ENCODE results near the gene MGAT4B. TPM values are rescaled to one million over a fixed set of nuclear protein-coding genes. Genes with fewer than 3 reads are reported as not detected.
A peak's percentile ranks its signal among the peaks of the same experiment; 100 is the strongest.
"Not testable (repeated sequence)": the region's sequence is repeated elsewhere in the genome, so short reads cannot be mapped to it uniquely, and the experiment has no call there.

Gene MGAT4B
- total RNA-seq, 8 experiments from 2014 or later = 37.5 to 115 (median 64.5) TPM

DNA sequence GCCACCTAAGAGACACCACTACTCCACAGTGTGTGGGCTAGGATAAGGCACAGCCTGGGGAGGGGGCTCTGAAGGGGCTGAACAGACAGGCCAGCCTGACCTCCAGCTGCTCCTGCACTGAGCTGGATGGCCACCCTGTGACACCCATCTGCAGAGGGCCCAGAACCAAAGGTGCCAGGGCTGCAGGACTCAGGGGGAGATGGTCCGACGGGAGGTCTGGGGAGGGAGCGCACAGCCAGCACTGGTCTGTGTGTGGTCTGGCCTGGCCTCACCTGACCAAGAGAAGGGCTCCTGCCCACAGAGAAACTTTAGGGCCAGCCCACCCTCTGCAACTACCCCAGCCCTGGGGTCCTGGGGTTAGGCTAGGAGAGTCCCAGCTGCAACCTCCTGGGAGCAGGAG, 12.1 kb downstream of the MGAT4B start:
- ATAC-seq (replicated peaks in 6 of 8) = no peak
- Histone ChIP-seq H3K27ac (no peak overlapping the region), H3K4me1 (replicated peaks in 1 of 2) (peaks cover 3 to 5% of the 10 kb centered on the region in 2 donors), H3K4me3 (no peak overlapping the region)
- 78 to 100% methylated on average over 1 to 3 of the region's 3 CpGs; no CpG with 5 or more reads in 8 of the 10 experiments for WGBS, 10 experiments
- in situ Hi-C loops (cut with MboI; ENCODE audit: low pct_unique_long_range_greater_than_20kb in 2 of 9, low sequenced_read_pairs in 9 of 9, unreplicated experiment in 9 of 9) = no loop called here

GRCh38 chr5:179794171-179794570, 12.5 kb downstream of the MGAT4B start:
- no CpG with 5 or more reads among the region's 3 CpGs for WGBS, 10 experiments
- Histone ChIP-seq H3K4me3 (no peak overlapping the region), H3K4me1 (replicated peaks in 1 of 2) (peaks cover 3 to 5% of the 10 kb centered on the region in 2 donors), H3K27ac (no peak overlapping the region)
- ATAC-seq (replicated peaks in 6 of 8) = no peak
- in situ Hi-C loops (cut with MboI; ENCODE audit: low pct_unique_long_range_greater_than_20kb in 2 of 9, low sequenced_read_pairs in 9 of 9, unreplicated experiment in 9 of 9) = no loop called here

GRCh38 chr5:179793468-179794139, 13.1 kb downstream of the MGAT4B start, which contains the start of gene LTC4S:
Gene LTC4S, plus strand, starts transcription at chr5:179793986. Its CDS starts 95 bp downstream, at chr5:179794081.
- no peak within 1 kb of the TSS for H3K4me3 ChIP-seq

DNA sequence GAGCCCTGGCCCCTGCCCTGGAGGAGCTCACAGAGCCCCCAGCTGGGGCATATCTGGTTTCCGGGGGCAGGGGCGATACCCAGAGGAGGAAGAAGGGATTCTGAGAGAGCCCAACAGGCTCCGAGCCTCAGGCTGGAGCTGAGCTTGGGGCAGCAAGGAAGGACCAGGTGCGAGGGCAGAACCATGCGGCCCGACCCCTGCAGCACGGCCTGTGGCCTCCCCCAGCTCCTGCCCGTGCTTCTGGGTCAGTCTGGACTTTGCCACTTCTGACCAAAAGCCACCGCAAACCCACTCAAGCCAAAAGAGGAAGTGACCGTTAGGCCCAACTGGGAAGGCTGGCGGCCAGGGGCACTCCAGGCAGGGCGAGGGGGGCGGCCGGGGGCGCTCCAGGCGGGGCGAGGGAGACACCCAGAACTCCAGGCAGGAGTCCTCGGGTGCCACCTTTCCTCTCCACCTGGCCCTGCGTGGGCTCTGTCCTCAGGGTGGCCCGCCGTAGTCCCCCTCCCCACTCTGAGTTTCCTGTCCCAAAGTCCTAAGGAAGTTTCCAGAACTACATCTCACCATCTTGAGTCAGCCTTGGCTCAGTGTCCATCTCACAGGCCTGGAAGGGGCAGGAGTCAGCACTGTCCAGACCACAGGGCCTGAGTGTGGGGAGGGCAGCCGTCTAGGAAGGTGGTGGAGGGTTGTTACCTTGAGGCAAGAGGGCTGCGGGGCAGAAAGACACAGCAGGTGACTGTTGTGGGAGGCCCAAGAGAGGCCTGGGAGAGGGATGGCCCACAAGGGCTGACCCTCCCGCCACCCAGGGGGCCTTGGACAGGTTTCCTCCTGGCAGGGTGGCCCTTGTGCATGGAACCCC, 13.8 kb downstream of the MGAT4B start:
- H3K27ac ChIP-seq = no peak overlapping the region
- WGBS, 10 experiments = 92 to 100% methylated on average over 1 to 5 of the region's 24 CpGs; no CpG with 5 or more reads in 8 of the 10 experiments
- no peak overlapping the region for H3K4me3 ChIP-seq
- in situ Hi-C loops (cut with MboI; ENCODE audit: low pct_unique_long_range_greater_than_20kb in 2 of 9, low sequenced_read_pairs in 9 of 9, unreplicated experiment in 9 of 9) = no loop called here
- H3K4me1 ChIP-seq (replicated peaks in 1 of 2) = peaks cover 3 to 5% of the 10 kb centered on the region in 2 donors
- no peak for ATAC-seq (replicated peaks in 6 of 8)

More at GRCh38 chr5:179793468-179794139, 13.1 kb downstream of the MGAT4B start, which contains the start of gene LTC4S:
- H3K27ac ChIP-seq = no peak within 1 kb of the TSS
- in situ Hi-C loops (cut with MboI; ENCODE audit: low pct_unique_long_range_greater_than_20kb in 2 of 9, low sequenced_read_pairs in 9 of 9, unreplicated experiment in 9 of 9) = no loop called here
- peaks cover 3 to 5% of the 10 kb centered on the region in 2 donors for H3K4me1 ChIP-seq (replicated peaks in 1 of 2)
- 40 to 80% (median 60%) methylated on average over 1 to 2 of the region's 19 CpGs; no CpG with 5 or more reads in 7 of the 10 experiments for WGBS, 10 experiments
- peak in 2 of 8 experiments; percentile 5 to 8 for ATAC-seq (replicated peaks in 6 of 8)

DNA sequence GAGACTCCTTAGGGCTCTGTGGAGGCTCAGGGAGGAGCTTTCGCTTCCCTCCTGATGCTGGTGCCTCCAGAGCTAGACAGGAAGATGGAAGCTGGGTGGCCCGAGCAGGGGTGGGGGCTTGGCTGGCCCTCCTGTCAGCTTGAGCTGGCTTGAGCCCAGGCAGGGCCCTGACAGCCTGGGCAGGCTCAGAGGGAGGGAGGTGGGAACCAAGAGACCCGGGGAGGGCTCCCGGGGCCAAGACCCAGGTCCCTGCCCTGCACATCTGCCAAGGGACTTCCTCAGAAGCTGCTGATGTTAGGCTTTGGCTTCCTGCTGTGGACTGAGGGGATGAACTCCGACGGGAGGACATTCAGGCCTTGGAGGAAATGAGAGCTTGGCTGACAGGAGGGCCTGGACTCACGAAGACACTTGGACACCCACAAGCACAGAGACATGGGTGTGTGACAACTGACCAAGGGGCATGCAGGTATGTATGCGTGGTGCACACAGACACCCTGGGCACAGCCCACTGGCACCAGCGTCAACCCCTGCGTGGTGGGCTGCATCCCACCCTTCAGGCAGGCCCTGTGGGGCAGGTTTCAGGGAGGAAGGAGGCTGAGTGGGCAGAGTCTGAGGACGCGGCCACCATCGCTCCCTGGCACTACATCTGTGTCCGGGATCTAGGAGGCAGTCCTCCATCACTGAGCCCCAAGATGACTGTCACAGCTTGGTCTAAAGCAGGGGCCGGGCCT, 14.6 kb downstream of the MGAT4B start:
- no peak for ATAC-seq (replicated peaks in 6 of 8)
- WGBS, 10 experiments = 20 to 100% (median 80%) methylated on average over 1 to 10 of the region's 15 CpGs; no CpG with 5 or more reads in 5 of the 10 experiments
- H3K4me3 ChIP-seq = no peak overlapping the region
- H3K4me1 ChIP-seq (replicated peaks in 1 of 2) = peaks cover 3 to 5% of the 10 kb centered on the region in 2 donors
- in situ Hi-C loops (cut with MboI; ENCODE audit: low pct_unique_long_range_greater_than_20kb in 2 of 9, low sequenced_read_pairs in 9 of 9, unreplicated experiment in 9 of 9) = no loop called here
- H3K27ac ChIP-seq = no peak overlapping the region

DNA sequence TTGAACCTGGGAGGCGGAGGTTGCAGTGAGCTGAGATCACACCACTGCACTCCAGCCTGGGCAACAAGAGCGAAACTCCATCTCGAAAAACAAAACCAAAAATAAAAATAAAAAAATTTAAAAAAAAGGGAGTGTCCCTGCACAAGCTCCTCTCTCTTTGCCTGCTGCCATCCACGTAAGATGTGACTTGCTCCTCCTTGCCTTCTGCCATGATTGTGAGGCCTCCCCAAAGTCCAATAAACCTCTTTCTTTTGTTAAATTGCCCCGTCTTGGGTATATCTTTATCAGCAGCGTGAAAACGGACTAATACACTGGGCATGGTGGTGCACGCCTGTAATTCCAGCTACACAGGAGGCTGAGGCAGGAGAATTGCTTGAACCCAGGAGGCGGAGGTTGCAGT, 17.4 kb downstream of the MGAT4B start:
- WGBS, 10 experiments = 60 to 100% (median 100%) methylated on average over 1 to 3 of the region's 9 CpGs; no CpG with 5 or more reads in 4 of the 10 experiments
- H3K4me1 ChIP-seq (replicated peaks in 1 of 2); H3K27ac ChIP-seq; ATAC-seq (replicated peaks in 6 of 8); H3K4me3 ChIP-seq; in situ Hi-C loops (cut with MboI; ENCODE audit: low pct_unique_long_range_greater_than_20kb in 2 of 9, low sequenced_read_pairs in 9 of 9, unreplicated experiment in 9 of 9): not testable (repeated sequence)

GRCh38 chr5:179788193-179788854, 18.3 kb downstream of the MGAT4B start:
- Histone ChIP-seq H3K4me1 (replicated peaks in 1 of 2) (no peaks in the 10 kb centered on the region), H3K27ac (no peak overlapping the region), H3K4me3 (no peak overlapping the region)
- 62 to 100% (median 94%) methylated on average over 1 to 6 of the region's 7 CpGs; no CpG with 5 or more reads in 3 of the 10 experiments for WGBS, 10 experiments
- ATAC-seq (replicated peaks in 6 of 8) = no peak
- in situ Hi-C loops (cut with MboI; ENCODE audit: low pct_unique_long_range_greater_than_20kb in 2 of 9, low sequenced_read_pairs in 9 of 9, unreplicated experiment in 9 of 9) = no loop called here

DNA sequence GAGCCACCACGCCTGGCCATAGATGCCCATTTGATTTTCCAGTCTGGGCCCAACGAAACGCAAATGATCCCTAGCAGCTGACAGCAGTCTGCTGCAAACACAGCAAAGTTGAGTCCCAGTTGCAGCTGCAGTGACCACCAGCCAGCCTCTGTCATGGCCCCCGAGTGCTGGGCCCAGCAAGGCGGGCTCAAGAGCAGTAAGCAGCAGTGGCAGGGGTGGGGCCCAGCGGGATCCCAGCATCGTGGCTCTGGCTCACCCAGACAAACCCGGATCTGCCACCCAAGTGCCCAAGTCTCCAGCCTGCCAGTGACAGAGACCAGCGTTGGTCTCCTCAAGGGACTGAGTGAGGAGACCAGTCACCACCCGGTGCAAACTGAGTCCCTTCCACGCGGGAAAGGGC, 19.8 kb downstream of the MGAT4B start:
- in situ Hi-C loops (cut with MboI; ENCODE audit: low pct_unique_long_range_greater_than_20kb in 2 of 9, low sequenced_read_pairs in 9 of 9, unreplicated experiment in 9 of 9) = no loop called here
- no peak for ATAC-seq (replicated peaks in 6 of 8)
- WGBS, 10 experiments = 60 to 95% (median 83%) methylated on average over 1 to 4 of the region's 12 CpGs; no CpG with 5 or more reads in 5 of the 10 experiments
- no peak overlapping the region for H3K27ac ChIP-seq
- no peaks in the 10 kb centered on the region for H3K4me1 ChIP-seq (replicated peaks in 1 of 2)
- no peak overlapping the region for H3K4me3 ChIP-seq

DNA sequence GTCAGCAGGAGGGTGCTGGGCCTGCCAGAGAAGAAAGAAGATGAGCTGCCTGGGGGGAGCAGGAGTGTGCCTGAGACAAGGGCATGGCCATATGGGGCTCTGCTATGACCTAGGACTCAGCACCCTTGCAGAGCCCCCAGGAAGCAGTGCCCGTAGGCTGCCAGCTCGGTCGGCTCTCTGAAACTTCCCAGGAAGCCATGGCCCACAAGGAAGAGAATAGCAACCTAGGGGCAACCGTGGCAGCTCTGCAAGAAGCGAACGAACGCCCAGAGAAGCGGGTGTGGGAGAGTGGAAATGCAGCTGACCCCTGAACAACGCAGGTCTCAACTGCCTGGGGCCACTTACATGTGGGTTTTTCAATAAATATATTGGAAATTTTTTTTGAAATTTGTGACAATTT, 23.5 kb downstream of the MGAT4B start:
- WGBS, 10 experiments = 80 to 100% (median 97%) methylated on average over 3 to 7 of the region's 9 CpGs; no CpG with 5 or more reads in 3 of the 10 experiments
- no peak overlapping the region for H3K4me3 ChIP-seq
- H3K27ac ChIP-seq = no peak overlapping the region
- in situ Hi-C loops (cut with MboI; ENCODE audit: low pct_unique_long_range_greater_than_20kb in 2 of 9, low sequenced_read_pairs in 9 of 9, unreplicated experiment in 9 of 9) = no loop called here
- no peak for ATAC-seq (replicated peaks in 6 of 8)
- H3K4me1 ChIP-seq (replicated peaks in 1 of 2) = no peaks in the 10 kb centered on the region

DNA sequence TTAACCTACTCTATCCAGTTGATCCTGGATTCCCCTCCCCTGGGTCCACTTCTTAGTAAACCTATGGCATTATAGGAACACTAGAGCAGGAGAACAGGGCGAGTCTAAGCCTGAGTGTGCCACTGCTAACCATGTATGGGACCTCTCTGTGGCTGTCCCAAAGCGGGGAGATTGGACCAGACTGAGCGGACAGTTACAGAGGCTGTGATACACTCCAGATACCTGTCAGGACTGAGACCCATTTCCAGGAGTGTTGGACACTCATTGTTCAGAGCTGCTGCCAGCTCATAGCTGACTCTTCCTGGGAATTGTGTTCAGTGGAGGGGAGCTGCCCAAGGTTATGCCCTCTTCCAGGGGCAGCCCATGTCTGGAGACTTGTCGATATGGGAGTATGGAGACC, 24.8 kb downstream of the MGAT4B start:
- no peak for ATAC-seq (replicated peaks in 6 of 8)
- 90 to 100% (median 96%) methylated on average over 1 to 3 of the region's 4 CpGs; no CpG with 5 or more reads in 7 of the 10 experiments for WGBS, 10 experiments
- H3K4me1 ChIP-seq (replicated peaks in 1 of 2) = no peaks in the 10 kb centered on the region
- no peak overlapping the region for H3K27ac ChIP-seq
- in situ Hi-C loops (cut with MboI; ENCODE audit: low pct_unique_long_range_greater_than_20kb in 2 of 9, low sequenced_read_pairs in 9 of 9, unreplicated experiment in 9 of 9) = no loop called here
- H3K4me3 ChIP-seq = no peak overlapping the region

- H3K4me3 ChIP-seq = no peak overlapping the region
- no peaks in the 10 kb centered on the region for H3K4me1 ChIP-seq (replicated peaks in 1 of 2)
- in situ Hi-C loops (cut with MboI; ENCODE audit: low pct_unique_long_range_greater_than_20kb in 2 of 9, low sequenced_read_pairs in 9 of 9, unreplicated experiment in 9 of 9) = no loop called here
- no peak overlapping the region for H3K27ac ChIP-seq
- 75 to 100% (median 96%) methylated on average over 1 to 6 of the region's 7 CpGs; no CpG with 5 or more reads in 2 of the 10 experiments for WGBS, 10 experiments
- ATAC-seq (replicated peaks in 6 of 8) = no peak
Measured at GRCh38 chr5:179780362-179780761, 26.3 kb downstream of the MGAT4B start.

- Histone ChIP-seq H3K4me3 (no peak overlapping the region), H3K27ac (no peak overlapping the region), H3K4me1 (replicated peaks in 1 of 2) (no peaks in the 10 kb centered on the region)
- WGBS, 10 experiments = 100% methylated on average over 1 to 2 of the region's 4 CpGs; no CpG with 5 or more reads in 5 of the 10 experiments
- in situ Hi-C loops (cut with MboI; ENCODE audit: low pct_unique_long_range_greater_than_20kb in 2 of 9, low sequenced_read_pairs in 9 of 9, unreplicated experiment in 9 of 9) = no loop called here
- no peak for ATAC-seq (replicated peaks in 6 of 8)
Measured at GRCh38 chr5:179779826-179780225, 26.8 kb downstream of the MGAT4B start.
